Activated naive CD8-positive, alpha-beta T cell treated with anti-CD3 and anti-CD28 coated beads for 36 hours (primary cell): ENCODE results near the gene MMP27. TPM values are rescaled to one million over a fixed set of nuclear protein-coding genes. Genes with fewer than 3 reads are reported as not detected.

Experiments
- DNase-seq: peaks from one replicate; pipeline ENCODE4 v3.0.0; 2021
- H3K27ac Mint-ChIP-seq: one replicate; pipeline ENCODE4 v1.8.0; 2022; ENCODE audit warnings: mild to moderate bottlenecking, moderate library complexity, mixed read lengths
- H3K27me3 Mint-ChIP-seq: one replicate; pipeline ENCODE4 v1.8.0; 2022; ENCODE audit warnings: mild to moderate bottlenecking, mixed read lengths
- H3K36me3 Mint-ChIP-seq: one replicate; pipeline ENCODE4 v1.8.0; 2021; ENCODE audit warnings: mild to moderate bottlenecking, mixed read lengths
- H3K4me1 Mint-ChIP-seq: one replicate; pipeline ENCODE4 v1.8.0; 2021; ENCODE audit warnings: mixed read lengths
- H3K4me3 Mint-ChIP-seq: one replicate; pipeline ENCODE4 v1.8.0; 2022; ENCODE audit warnings: mild to moderate bottlenecking, moderate library complexity, mixed read lengths
- H3K9me3 Mint-ChIP-seq: one replicate; pipeline ENCODE4 v1.8.0; 2022; ENCODE audit warnings: mixed read lengths
- total RNA-seq, 2 experiments: library from RNA; stranded (reverse); gene quantifications; one replicate each; pipeline ENCODE4 v1.2.3, GENCODE V29; 2021

The MMP27 gene
- total RNA-seq, 2 experiments from 2014 or later: not detected

GRCh38 chr11:102666331-102666957, 39.1 kb downstream of the MMP27 start:
- peak; percentile 4 for DNase-seq
- Mint-ChIP-seq H3K4me3 (no peak overlapping the region), H3K27ac (no peak overlapping the region), H3K9me3 (no peaks in the 10 kb centered on the region), H3K36me3 (no peaks in the 10 kb centered on the region), H3K4me1 (peaks cover 1% of the 10 kb centered on the region), H3K27me3 (no peaks in the 10 kb centered on the region)

- no peaks in the 10 kb centered on the region for H3K36me3 Mint-ChIP-seq
- no peak overlapping the region for H3K4me3 Mint-ChIP-seq
- H3K9me3 Mint-ChIP-seq: no peaks in the 10 kb centered on the region
- peak; percentile 17 for DNase-seq
- H3K4me1 Mint-ChIP-seq: peaks cover 1% of the 10 kb centered on the region
- no peaks in the 10 kb centered on the region for H3K27me3 Mint-ChIP-seq
- H3K27ac Mint-ChIP-seq: no peak overlapping the region
Measured at GRCh38 chr11:102664001-102664752, 41.4 kb downstream of the MMP27 start.

GRCh38 chr11:102662607-102663006, 43.0 kb downstream of the MMP27 start:
- H3K36me3 Mint-ChIP-seq: no peaks in the 10 kb centered on the region
- no peaks in the 10 kb centered on the region for H3K9me3 Mint-ChIP-seq
- no peak overlapping the region for H3K4me3 Mint-ChIP-seq
- H3K27ac Mint-ChIP-seq: no peak overlapping the region
- peaks cover 4% of the 10 kb centered on the region for H3K27me3 Mint-ChIP-seq
- peaks cover 1% of the 10 kb centered on the region for H3K4me1 Mint-ChIP-seq
- no peak for DNase-seq

GRCh38 chr11:102661040-102661439, 44.5 kb downstream of the MMP27 start:
- H3K27me3 Mint-ChIP-seq: peaks cover 6% of the 10 kb centered on the region
- H3K4me1 Mint-ChIP-seq: peaks cover under 1% of the 10 kb centered on the region
- DNase-seq: no peak
- no peak overlapping the region for H3K27ac Mint-ChIP-seq
- no peaks in the 10 kb centered on the region for H3K9me3 Mint-ChIP-seq
- H3K4me3 Mint-ChIP-seq: no peak overlapping the region
- no peaks in the 10 kb centered on the region for H3K36me3 Mint-ChIP-seq

GRCh38 chr11:102656528-102656927, 49.0 kb downstream of the MMP27 start:
- Mint-ChIP-seq H3K36me3 (no peaks in the 10 kb centered on the region), H3K4me1 (no peaks in the 10 kb centered on the region), H3K27me3 (peaks cover 7% of the 10 kb centered on the region), H3K4me3 (no peak overlapping the region), H3K27ac (no peak overlapping the region), H3K9me3 (peaks cover 2% of the 10 kb centered on the region)
- DNase-seq: no peak

GRCh38 chr11:102655547-102655946, 50.0 kb downstream of the MMP27 start:
- no peaks in the 10 kb centered on the region for H3K4me1 Mint-ChIP-seq
- H3K36me3 Mint-ChIP-seq: no peaks in the 10 kb centered on the region
- no peak for DNase-seq
- H3K27me3 Mint-ChIP-seq: peaks cover 13% of the 10 kb centered on the region
- no peak overlapping the region for H3K27ac Mint-ChIP-seq
- H3K4me3 Mint-ChIP-seq: no peak overlapping the region
- peaks cover 2% of the 10 kb centered on the region for H3K9me3 Mint-ChIP-seq

- no peaks in the 10 kb centered on the region for H3K36me3 Mint-ChIP-seq
- no peak overlapping the region for H3K4me3 Mint-ChIP-seq
- H3K4me1 Mint-ChIP-seq: no peaks in the 10 kb centered on the region
- no peak overlapping the region for H3K27ac Mint-ChIP-seq
- no peak for DNase-seq
- H3K27me3 Mint-ChIP-seq: peaks cover 16% of the 10 kb centered on the region
- H3K9me3 Mint-ChIP-seq: peaks cover 2% of the 10 kb centered on the region
Measured at GRCh38 chr11:102654761-102655160, 50.8 kb downstream of the MMP27 start.

GRCh38 chr11:102653744-102654291, 51.8 kb downstream of the MMP27 start:
- Mint-ChIP-seq H3K27me3 (peaks cover 13% of the 10 kb centered on the region), H3K9me3 (peaks cover 3% of the 10 kb centered on the region), H3K4me3 (no peak overlapping the region)

GRCh38 chr11:102647430-102647829, 58.1 kb downstream of the MMP27 start:
- H3K4me3 Mint-ChIP-seq: no peak overlapping the region
- H3K27ac Mint-ChIP-seq: no peak overlapping the region
- DNase-seq: no peak
- peaks cover 9% of the 10 kb centered on the region for H3K27me3 Mint-ChIP-seq
- H3K9me3 Mint-ChIP-seq: peaks cover 1% of the 10 kb centered on the region
- no peaks in the 10 kb centered on the region for H3K36me3 Mint-ChIP-seq
- no peaks in the 10 kb centered on the region for H3K4me1 Mint-ChIP-seq

More at GRCh38 chr11:102653744-102654291, 51.8 kb downstream of the MMP27 start:
- H3K27ac Mint-ChIP-seq: no peak overlapping the region
- DNase-seq: no peak
- H3K4me1 Mint-ChIP-seq: no peaks in the 10 kb centered on the region
- H3K36me3 Mint-ChIP-seq: no peaks in the 10 kb centered on the region

GRCh38 chr11:102643941-102644340, 61.6 kb downstream of the MMP27 start:
- DNase-seq: no peak
- Mint-ChIP-seq H3K27ac (no peak overlapping the region), H3K9me3 (no peaks in the 10 kb centered on the region), H3K27me3 (no peaks in the 10 kb centered on the region), H3K4me1 (no peaks in the 10 kb centered on the region), H3K4me3 (no peak overlapping the region), H3K36me3 (no peaks in the 10 kb centered on the region)

Other genes starting within 250 kb of the MMP27 start
- gene MMP7, start 175.0 kb downstream of the MMP27 start, total RNA-seq: not detected
- not detected for gene MMP20, start 80.4 kb downstream of the MMP27 start, total RNA-seq
- under 1 TPM in 1 of 2 experiments, not detected in 1; 0.14 TPM for gene MMP8, start 19.2 kb upstream of the MMP27 start, total RNA-seq
- not detected for gene MMP10, start 74.9 kb upstream of the MMP27 start, total RNA-seq
- gene MMP1, start 92.4 kb upstream of the MMP27 start, total RNA-seq: not detected
- gene MMP3, start 137.8 kb upstream of the MMP27 start, total RNA-seq: not detected
- gene MMP12, start 169.2 kb upstream of the MMP27 start, total RNA-seq: not detected
- not detected for gene MMP13, start 250.0 kb upstream of the MMP27 start, total RNA-seq